Measurements from ENCODE around the gene FHIT. TPM values are rescaled to one million over a fixed set of nuclear protein-coding genes. Genes with fewer than 3 reads are reported as not detected.

Gene FHIT
- total RNA-seq, 1 experiment from 2014 or later: 9.8 TPM

DNA sequence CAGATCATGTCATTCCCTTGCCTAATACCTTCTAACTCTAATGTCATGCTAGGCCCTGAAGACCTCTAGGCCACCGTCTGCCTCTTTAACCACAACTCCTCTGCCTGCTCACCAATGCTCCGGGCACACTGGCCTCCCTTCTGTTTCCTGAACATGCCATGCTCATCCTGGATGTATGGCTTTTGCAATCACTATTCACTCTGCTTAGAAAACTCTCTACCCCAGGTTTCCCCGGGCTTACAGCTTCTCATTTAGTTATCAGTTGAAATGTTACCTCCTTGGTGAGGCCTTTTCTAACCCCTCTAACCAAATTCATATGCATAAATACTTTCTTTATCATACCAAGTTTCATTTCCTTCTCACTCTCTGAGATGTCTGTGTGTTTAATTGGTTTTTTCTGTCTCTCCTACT lies 1473.6 kb downstream of the FHIT start:
- no peak for DNase-seq
- Histone ChIP-seq H3K27ac (no peak overlapping the region), H3F3A (ENCODE audit: insufficient read depth, low read depth) (no peaks in the 10 kb centered on the region), H3K79me2 (ENCODE audit: low read depth) (no peaks in the 10 kb centered on the region), H3K4me3 (no peak overlapping the region), H3K27me3 (ENCODE audit: insufficient read depth, low read depth) (no peaks in the 10 kb centered on the region), H3K4me2 (no peak overlapping the region), H3K9me2 (ENCODE audit: insufficient read depth) (no peaks in the 10 kb centered on the region), H3K9me3 (ENCODE audit: insufficient read depth, low read depth) (no peaks in the 10 kb centered on the region), H3K4me1 (replicated peaks; ENCODE audit: insufficient read depth) (no peaks in the 10 kb centered on the region), H2AFZ (no peak overlapping the region), H3K36me3 (ENCODE audit: low read depth) (no peaks in the 10 kb centered on the region), H4K20me1 (ENCODE audit: insufficient read depth) (no peaks in the 10 kb centered on the region)
- ChIA-PET POLR2A (ENCODE audit: unreplicated experiment) (interaction anchor here (0.6 kb wide), 1 partner anchor 15 kb away, joined by 5 read pairs; no protein-coding TSS in a partner anchor), CTCF (no interaction called here)
- TF ChIP-seq, protein P1, sequence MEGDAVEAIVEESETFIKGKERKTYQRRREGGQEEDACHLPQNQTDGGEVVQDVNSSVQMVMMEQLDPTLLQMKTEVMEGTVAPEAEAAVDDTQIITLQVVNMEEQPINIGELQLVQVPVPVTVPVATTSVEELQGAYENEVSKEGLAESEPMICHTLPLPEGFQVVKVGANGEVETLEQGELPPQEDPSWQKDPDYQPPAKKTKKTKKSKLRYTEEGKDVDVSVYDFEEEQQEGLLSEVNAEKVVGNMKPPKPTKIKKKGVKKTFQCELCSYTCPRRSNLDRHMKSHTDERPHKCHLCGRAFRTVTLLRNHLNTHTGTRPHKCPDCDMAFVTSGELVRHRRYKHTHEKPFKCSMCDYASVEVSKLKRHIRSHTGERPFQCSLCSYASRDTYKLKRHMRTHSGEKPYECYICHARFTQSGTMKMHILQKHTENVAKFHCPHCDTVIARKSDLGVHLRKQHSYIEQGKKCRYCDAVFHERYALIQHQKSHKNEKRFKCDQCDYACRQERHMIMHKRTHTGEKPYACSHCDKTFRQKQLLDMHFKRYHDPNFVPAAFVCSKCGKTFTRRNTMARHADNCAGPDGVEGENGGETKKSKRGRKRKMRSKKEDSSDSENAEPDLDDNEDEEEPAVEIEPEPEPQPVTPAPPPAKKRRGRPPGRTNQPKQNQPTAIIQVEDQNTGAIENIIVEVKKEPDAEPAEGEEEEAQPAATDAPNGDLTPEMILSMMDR (conservative IDR thresholded peaks at IDR 0.05): no peak
- no peak for TF ChIP-seq EZH2 (IDR thresholded peaks at IDR 0.05; ENCODE audit: low read depth)
- BruUV-seq (replicated peaks): no TSS peak
- intact Hi-C loops (cut with micrococcal nuclease; ENCODE audit: unreplicated experiment): no loop called here

DNA sequence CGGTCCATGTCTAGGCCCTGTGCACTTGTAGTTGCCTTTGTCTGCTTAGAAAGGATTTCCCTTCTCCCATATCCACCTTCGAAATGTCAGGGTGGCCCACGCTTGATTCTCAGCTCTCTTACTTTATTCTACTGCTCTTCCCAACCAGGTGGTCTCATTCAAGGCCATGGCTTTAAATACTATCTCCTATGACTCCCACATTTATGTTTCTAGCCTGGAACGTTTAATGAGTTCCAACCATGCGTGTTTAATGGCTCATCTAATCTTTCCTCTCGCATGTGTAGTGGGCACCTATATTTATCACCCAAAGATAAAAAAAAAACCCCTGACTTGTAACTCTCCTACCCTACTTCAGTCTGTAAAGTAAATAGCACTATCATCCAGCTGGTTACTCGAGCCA lies 1474.2 kb downstream of the FHIT start:
- Histone ChIP-seq H3K9me3 (ENCODE audit: insufficient read depth, low read depth) (no peaks in the 10 kb centered on the region), H3K4me1 (replicated peaks; ENCODE audit: insufficient read depth) (no peaks in the 10 kb centered on the region), H3K9me2 (ENCODE audit: insufficient read depth) (no peaks in the 10 kb centered on the region), H3K27ac (no peak overlapping the region), H2AFZ (no peak overlapping the region), H3K27me3 (ENCODE audit: insufficient read depth, low read depth) (no peaks in the 10 kb centered on the region), H3K36me3 (ENCODE audit: low read depth) (no peaks in the 10 kb centered on the region), H3K4me3 (no peak overlapping the region), H3F3A (ENCODE audit: insufficient read depth, low read depth) (no peaks in the 10 kb centered on the region), H4K20me1 (ENCODE audit: insufficient read depth) (no peaks in the 10 kb centered on the region), H3K4me2 (no peak overlapping the region), H3K79me2 (ENCODE audit: low read depth) (no peaks in the 10 kb centered on the region)
- intact Hi-C loops (cut with micrococcal nuclease; ENCODE audit: unreplicated experiment): no loop called here
- DNase-seq: no peak
- ChIA-PET CTCF (no interaction called here), POLR2A (ENCODE audit: unreplicated experiment) (no interaction called here)
- no peak for TF ChIP-seq EZH2 (IDR thresholded peaks at IDR 0.05; ENCODE audit: low read depth)
- TF ChIP-seq, protein P1 (conservative IDR thresholded peaks at IDR 0.05): no peak
- no TSS peak for BruUV-seq (replicated peaks)

- H3K9me3 ChIP-seq (ENCODE audit: insufficient read depth, low read depth): no peaks in the 10 kb centered on the region
- intact Hi-C loops (cut with micrococcal nuclease; ENCODE audit: unreplicated experiment): no loop called here
- no peak for TF ChIP-seq EZH2 (IDR thresholded peaks at IDR 0.05; ENCODE audit: low read depth)
- TF ChIP-seq, protein P1 (conservative IDR thresholded peaks at IDR 0.05): no peak
- H3K4me3 ChIP-seq: no peak overlapping the region
- no peaks in the 10 kb centered on the region for H3K9me2 ChIP-seq (ENCODE audit: insufficient read depth)
- ChIA-PET CTCF (interaction anchor here (0.6 kb wide), 1 partner anchor 851 kb away, joined by 3 read pairs; no protein-coding TSS in a partner anchor), POLR2A (ENCODE audit: unreplicated experiment) (no interaction called here)
- no peaks in the 10 kb centered on the region for H3K4me1 ChIP-seq (replicated peaks; ENCODE audit: insufficient read depth)
- no peak for DNase-seq
- no peak overlapping the region for H3K27ac ChIP-seq
- BruUV-seq (replicated peaks): no TSS peak
- no peaks in the 10 kb centered on the region for H4K20me1 ChIP-seq (ENCODE audit: insufficient read depth)
- H3K4me2 ChIP-seq: no peak overlapping the region
- no peak overlapping the region for H2AFZ ChIP-seq
- H3K36me3 ChIP-seq (ENCODE audit: low read depth): no peaks in the 10 kb centered on the region
- no peaks in the 10 kb centered on the region for H3K79me2 ChIP-seq (ENCODE audit: low read depth)
- no peaks in the 10 kb centered on the region for H3K27me3 ChIP-seq (ENCODE audit: insufficient read depth, low read depth)
- no peaks in the 10 kb centered on the region for H3F3A ChIP-seq (ENCODE audit: insufficient read depth, low read depth)
These were observed 1475.4 kb downstream of the FHIT start for GRCh38 chr3:59775761-59776325.

All from PC-9 (cell line).